SH-SY5Y (cell line): ENCODE measurements around the gene PRKAB1.

Source experiments
- GATA2 ChIP-seq: IDR thresholded peaks from 2 replicates; pipeline ENCODE4 v1.6.1; 2011; ENCODE audit warnings: mild to moderate bottlenecking, low read depth, low read length
- GATA3 ChIP-seq: IDR thresholded peaks from 2 replicates; pipeline ENCODE4 v1.6.1; 2011; ENCODE audit warnings: low read depth, mild to moderate bottlenecking, low read length, moderate library complexity

DNA sequence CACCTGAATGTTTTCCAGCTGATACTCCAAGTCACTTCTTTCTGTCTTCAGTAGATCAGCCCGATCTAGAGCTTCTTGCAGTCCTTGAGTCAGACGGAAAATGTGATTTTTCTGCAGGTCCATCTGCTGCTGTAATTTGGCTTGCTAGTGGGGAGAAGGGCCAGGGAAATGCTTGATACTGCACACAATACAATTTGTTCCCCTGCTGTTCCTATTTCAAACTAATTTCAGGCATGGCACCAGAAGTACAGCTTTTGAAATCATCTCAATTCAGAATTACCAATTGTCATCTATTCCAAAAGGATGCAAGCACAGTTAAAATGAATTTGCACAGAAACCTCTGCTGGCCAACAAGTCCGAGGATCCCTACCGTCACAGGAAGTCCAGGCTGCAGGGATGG, 53.4 kb downstream of the PRKAB1 start:
- no peak for TF ChIP-seq GATA3
- no peak for TF ChIP-seq GATA2
